HG03469 (cell line): ENCODE results near the gene CELSR1.

Experiments used
- ATAC-seq: cut with Tn5 transposase; IDR thresholded peaks from one replicate; pipeline ENCODE4 v1.9.1; 2021; ENCODE audit warnings: mild to moderate bottlenecking, moderate library complexity, moderate number of reproducible peaks; ENCODE audit not compliant: unreplicated experiment

CELSR1 gene

DNA sequence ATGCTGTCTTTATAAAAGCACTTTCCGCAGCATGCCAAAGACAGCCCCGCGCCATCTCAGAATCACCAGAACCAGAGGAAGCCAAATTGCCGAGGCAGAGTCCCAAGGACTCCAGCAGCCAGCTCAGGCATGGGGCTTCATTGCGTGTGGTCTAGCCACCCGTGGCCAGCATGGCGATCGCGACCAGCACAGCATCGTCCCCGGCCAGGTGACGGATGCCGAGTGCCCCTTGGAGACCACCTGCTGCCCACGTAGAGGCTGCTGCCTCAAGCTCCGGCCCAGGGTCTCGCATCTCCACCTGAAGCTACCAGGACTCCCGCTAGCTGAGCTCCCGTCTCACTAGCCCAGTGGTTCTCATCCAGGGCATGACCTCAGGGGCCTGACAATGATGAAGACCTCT, 109.2 kb downstream of the CELSR1 start:
- no peak for ATAC-seq

DNA sequence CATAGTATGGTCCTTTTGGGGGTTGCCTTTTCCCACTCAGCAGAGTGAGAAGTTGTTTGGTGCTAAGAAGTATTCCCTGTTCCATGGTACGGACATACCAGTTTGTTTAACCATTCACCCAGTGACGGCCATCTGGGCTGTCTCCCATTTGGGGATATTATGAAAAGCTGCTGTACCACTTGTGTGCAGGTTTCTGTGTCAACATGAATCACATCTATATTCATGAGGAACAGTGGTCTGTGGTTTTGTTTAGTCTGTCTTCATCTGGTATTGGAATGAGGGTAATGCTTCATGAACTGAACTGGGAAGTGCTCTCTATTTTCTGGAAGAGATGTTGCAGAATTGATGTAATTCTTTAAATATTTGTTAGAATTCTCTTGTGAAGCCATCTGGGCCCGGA, 112.4 kb downstream of the CELSR1 start:
- no peak for ATAC-seq

GRCh38 chr22:46424496-46424895, 112.9 kb downstream of the CELSR1 start:
- no peak for ATAC-seq

GRCh38 chr22:46422896-46423295, 114.5 kb downstream of the CELSR1 start:
- no peak for ATAC-seq

GRCh38 chr22:46421267-46421666, 116.2 kb downstream of the CELSR1 start:
- no peak for ATAC-seq

DNA sequence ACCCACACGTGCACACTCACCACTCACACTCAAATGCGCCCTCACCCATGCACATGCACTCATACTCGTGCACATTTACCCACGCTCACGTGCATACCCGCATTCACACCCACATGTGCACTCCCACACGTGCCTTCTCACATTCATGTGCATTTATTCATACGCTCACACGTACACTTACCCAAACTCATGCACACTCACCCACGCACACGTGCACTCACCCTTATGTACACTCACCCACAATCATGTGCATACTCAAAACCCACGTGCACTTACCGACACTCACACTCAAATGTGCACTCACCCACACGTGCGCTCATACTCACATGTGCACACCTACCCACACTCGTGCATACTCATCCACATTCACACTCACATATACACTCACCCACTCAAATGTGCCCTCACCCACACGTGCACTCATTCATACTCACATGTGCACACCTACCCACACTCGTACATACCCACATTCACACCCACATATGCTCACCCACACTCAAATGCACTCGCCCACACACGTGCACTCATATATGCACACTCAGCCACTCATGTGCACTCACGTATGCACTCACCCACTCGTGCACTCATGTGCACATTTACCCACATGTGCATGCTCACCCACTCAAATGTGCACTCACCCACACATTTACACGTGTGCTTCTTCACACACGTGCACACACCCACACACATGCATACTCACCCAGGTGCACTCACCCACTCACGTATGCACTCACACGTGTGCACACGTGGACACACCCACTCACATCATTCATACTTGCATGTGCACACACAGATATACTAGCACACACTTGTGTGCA, 117.5 kb downstream of the CELSR1 start:
- no peak for ATAC-seq

- ATAC-seq = no peak
Observed at GRCh38 chr22:46418827-46419226, 118.6 kb downstream of the CELSR1 start.

DNA sequence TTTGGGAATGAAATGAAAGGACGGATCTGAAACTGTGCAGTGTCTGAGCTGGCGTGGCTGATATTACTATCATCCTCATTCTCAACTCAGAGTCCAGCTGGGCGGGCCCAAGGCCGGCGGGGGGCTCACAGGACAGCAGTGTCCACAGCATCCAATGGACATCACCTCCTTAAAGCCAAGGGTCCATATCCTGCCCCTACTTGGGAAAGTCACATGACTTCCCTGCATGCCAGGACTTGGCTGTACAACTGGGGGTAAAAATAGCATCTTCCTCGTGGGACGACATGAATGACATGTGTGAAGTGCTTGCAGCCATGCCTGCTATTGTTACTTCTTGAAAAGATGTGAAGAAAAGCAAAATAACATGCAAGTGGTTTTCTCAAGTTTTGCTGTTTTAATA, 119.7 kb downstream of the CELSR1 start:
- no peak for ATAC-seq

DNA sequence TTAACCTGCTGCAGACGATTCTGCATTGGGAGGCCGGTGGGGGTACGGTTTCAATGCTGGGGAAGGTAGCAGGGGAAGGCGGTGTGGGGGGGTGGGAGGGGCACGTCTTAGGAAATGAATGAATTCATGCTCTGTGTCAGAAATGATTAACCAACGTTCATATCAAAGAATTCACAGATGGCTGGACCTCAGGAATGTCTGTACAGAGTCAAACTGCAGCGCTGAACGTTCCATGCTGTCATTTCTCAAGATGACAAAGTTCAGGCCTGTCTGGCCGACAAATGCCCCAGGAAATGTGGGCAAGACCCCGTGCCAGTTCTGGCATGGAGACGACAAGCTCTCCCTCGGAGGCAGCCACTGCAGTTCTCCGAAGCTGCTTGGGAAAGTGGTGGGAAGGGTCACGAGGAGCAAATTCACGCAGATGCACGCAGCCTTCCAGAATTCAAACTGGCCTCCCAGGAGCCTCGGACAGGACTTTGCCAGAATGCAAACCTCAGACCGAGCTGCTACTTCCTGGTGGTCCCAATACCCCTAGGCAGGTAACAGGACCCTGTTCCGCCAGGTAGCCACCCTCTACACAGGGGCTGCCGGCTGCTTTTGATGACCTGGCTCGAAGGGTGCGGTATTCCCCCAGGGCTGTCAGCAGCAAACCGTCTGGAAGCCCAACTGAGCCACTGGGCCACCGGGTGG, 120.4 kb downstream of the CELSR1 start:
- no peak for ATAC-seq

GRCh38 chr22:46416520-46416871, 120.9 kb downstream of the CELSR1 start:
- no peak for ATAC-seq

- no peak for ATAC-seq
Observed at GRCh38 chr22:46415776-46416519, 121.5 kb downstream of the CELSR1 start.

DNA sequence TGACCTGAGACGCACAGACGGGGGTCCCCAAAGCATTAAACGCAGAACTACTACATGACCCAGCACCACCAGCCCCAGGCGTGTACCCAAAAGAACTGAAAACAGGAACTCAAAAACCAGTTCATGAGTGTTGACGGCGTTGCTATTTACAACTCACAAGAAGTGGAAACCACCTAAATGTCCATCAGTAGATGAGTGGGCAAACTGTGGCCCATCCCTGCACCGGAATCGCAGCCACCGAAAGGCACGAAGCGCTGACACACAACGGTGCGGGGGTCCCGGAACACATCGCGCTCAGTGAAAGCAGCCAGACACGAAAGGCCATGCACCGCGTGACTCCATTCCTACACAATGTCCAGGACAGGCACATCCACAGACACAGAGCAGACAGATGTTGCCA, 122.7 kb downstream of the CELSR1 start:
- no peak for ATAC-seq

DNA sequence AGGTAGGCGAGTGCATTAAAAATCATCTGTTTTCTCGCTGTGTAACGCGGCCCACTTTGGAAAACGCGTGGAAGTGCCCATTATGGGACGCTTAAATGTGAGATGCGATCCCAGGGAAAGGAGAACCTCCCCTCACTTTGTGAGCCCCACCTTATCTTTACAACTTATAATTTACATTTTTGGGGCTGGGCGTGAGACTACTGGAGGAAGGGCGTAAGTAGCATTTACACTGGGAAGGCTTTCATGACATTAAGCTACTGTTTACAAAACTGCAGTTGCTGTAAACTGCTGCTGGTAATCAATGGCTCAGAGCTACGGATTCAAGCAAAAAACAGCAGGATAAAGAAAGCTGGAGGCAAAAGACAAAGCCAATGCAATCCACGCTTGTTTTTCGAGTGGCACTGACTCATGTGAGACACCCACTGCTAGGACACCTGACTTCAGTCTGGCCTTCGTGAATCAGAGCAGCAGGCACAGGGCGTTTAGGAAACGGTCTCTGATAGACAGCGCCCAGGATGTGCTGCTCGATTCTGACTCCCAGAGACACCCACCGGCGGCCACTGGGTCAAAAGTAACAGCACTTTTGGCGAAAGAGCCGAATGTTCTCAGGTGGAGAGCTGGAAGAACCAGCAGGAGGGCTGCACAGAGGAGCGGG, 123.6 kb downstream of the CELSR1 start:
- ATAC-seq = no peak

DNA sequence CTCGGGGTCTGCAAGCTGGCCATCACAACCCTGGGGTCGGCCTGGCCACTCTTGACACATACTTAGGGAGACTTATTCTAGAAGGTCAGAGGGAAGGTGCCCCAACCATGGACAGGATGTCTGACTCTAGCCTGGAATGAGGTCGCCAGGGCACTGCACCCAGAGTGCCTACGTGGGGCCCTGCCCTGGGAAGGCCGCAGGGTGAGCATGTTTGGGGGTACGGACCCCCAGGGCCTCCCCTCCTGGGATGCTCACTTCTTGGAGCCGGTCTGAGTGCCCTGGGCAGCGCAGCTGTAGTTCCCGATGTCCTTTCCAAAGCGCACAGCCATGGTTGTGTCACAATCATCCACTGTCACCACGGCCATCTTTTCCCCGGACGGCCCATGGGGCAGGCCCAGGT, 126.1 kb downstream of the CELSR1 start:
- ATAC-seq = no peak

DNA sequence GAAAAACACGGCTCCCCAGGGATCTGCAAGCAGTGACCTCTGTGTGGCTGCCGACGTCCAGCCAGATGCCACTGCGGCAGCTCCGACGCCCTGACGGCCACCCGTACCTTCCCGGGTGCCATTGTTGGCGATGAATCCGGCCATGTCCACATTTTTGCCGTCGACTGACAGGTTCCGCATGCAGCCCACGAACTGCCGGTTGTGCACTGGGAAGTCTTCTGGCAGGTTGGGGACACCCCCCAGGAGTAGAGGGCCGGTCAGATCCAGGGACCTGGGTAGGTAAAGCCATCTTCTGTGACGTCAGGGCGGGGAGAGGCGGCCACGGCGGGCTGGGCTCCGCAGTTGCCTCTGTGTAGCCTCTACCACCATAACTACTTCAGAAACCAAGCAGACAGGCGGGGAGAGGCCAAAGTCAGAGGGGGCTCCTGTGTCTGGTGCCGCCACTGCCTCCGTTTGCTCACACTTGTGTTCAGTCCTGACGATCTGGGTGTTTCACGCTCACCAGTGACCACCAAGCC, 127.1 kb downstream of the CELSR1 start:
- ATAC-seq = no peak

GRCh38 chr22:46409631-46410210, 127.7 kb downstream of the CELSR1 start:
- no peak for ATAC-seq

DNA sequence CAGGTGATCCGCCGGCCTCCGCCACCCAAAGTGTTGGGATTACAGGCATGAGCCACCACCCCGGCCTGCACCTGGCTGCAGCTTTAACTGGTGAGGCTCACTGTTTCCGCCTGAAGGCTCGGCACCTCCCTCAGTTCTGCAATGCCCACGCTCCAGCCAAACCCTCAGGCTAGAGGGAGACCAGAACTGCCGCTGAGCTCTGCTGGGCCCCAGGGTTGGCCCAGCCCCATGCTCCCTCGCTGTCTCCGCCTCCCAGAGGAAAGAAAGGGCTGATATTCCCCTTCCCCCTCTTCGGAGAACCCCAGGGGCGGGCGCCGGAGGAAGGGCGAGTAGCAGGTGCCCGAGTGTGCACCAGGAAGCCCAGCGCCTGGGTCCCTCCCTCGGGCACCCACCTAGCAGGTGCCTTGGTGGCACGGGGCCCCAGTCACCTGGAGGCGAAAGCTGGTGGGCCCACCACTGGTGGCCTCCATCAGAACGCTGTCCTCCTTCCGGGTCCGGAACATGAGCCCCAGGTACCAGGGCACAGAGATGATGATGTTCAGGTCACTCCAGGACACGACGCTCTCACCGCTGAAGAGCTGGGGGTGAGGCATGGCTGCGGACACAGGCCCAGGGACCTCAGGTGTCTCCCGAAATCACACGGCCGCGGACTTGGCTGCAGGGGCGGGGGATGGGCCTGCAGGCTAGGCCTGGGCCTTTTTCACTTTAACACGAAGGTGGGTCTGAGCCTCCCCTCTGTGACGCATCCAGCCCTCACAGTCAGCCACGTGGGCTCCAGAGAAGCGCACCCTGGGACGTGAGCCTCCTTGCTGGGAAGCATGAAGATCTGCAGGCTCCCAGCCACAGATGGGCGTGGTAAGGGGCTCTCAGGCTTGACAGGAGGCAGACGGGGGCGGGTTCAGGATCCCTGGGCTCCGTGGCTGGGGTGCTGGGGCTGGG, 128.6 kb downstream of the CELSR1 start:
- ATAC-seq = no peak

- no peak for ATAC-seq
Observed at GRCh38 chr22:46407748-46408147, 129.7 kb downstream of the CELSR1 start.

GRCh38 chr22:46406791-46407190, 130.6 kb downstream of the CELSR1 start:
- no peak for ATAC-seq

DNA sequence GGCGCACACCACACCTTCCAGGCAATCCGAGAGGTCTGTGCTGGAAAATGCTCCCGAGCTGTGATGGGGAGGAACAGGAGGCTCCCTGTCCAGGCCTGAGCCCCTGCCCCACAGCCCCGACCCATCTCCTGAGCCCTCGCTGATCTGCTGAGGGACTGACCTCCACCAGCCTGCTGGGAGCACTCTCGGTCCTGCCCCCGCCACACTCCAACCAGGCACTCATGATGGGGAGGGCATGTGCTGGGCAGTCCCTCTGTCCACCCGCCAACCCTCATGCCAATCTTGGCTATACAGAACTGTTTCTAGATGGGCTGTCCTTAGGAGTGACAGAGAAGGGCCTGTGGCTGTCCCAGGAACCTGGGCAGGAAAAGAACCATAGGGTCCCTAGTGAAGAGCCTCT, 131.1 kb downstream of the CELSR1 start:
- no peak for ATAC-seq
